Measurements from ENCODE around the gene FHAD1. TPM values are rescaled to one million over a fixed set of nuclear protein-coding genes. Genes with fewer than 3 reads are reported as not detected.
"Not testable (repeated sequence)": the region's sequence is repeated elsewhere in the genome, so short reads cannot be mapped to it uniquely, and the experiment has no call there.

FHAD1 gene
- total RNA-seq, 2 donors from 2014 or later, result 0.27 to 6.5 TPM

- no peak for DNase-seq (ENCODE audit: low spot score)
- Histone ChIP-seq H3K4me1 (replicated peaks) (no peaks in the 10 kb centered on the region), H3K4me3 (no peak overlapping the region), H3K27me3 (replicated peaks; ENCODE audit: insufficient read depth) (no peaks in the 10 kb centered on the region), H3K36me3 (no peaks in the 10 kb centered on the region), H3K9me3 (no peaks in the 10 kb centered on the region), H3K27ac (no peak overlapping the region)
- WGBS, result 85% methylated on average over 5 of the region's 5 CpGs
- intact Hi-C loops (cut with DNase I), result no loop called here
- TF ChIP-seq CTCF (IDR thresholded peaks at IDR 0.05) (no peak), POLR2AphosphoS5 (IDR thresholded peaks at IDR 0.05) (no peak), POLR2A (IDR thresholded peaks at IDR 0.05) (no peak)
Measured at GRCh38 chr1:15383810-15384209, 136.8 kb downstream of the FHAD1 start.

GRCh38 chr1:15384301-15384901 lies 137.4 kb downstream of the FHAD1 start:
- H3K27me3 ChIP-seq (replicated peaks; ENCODE audit: insufficient read depth), result no peaks in the 10 kb centered on the region
- no peaks in the 10 kb centered on the region for H3K4me1 ChIP-seq (replicated peaks)
- intact Hi-C loops (cut with DNase I), result no loop called here
- 50% methylated on average over 20 of the region's 20 CpGs for WGBS
- H3K36me3 ChIP-seq, result no peaks in the 10 kb centered on the region
- H3K27ac ChIP-seq, result no peak overlapping the region
- DNase-seq (ENCODE audit: low spot score), result no peak
- no peak for TF ChIP-seq CTCF (IDR thresholded peaks at IDR 0.05)
- H3K9me3 ChIP-seq, result no peaks in the 10 kb centered on the region
- no peak overlapping the region for H3K4me3 ChIP-seq

- 90% methylated on average over 3 of the region's 3 CpGs for WGBS
- no peak overlapping the region for H3K27ac ChIP-seq
- H3K36me3 ChIP-seq, result no peaks in the 10 kb centered on the region
- TF ChIP-seq POLR2AphosphoS5 (IDR thresholded peaks at IDR 0.05), result no peak
- no peak for TF ChIP-seq POLR2A (IDR thresholded peaks at IDR 0.05)
- no peak for TF ChIP-seq CTCF (IDR thresholded peaks at IDR 0.05)
- H3K27me3 ChIP-seq (replicated peaks; ENCODE audit: insufficient read depth), result no peaks in the 10 kb centered on the region
- DNase-seq (ENCODE audit: low spot score), result no peak
- H3K4me1 ChIP-seq (replicated peaks), result no peaks in the 10 kb centered on the region
- H3K9me3 ChIP-seq, result no peaks in the 10 kb centered on the region
- intact Hi-C loops (cut with DNase I), result no loop called here
- no peak overlapping the region for H3K4me3 ChIP-seq
Measured at GRCh38 chr1:15385420-15385819, 138.4 kb downstream of the FHAD1 start.

GRCh38 chr1:15386164-15386749 lies 139.2 kb downstream of the FHAD1 start:
- DNase-seq (ENCODE audit: low spot score), result no peak
- H3K27ac ChIP-seq, result no peak overlapping the region
- intact Hi-C loops (cut with DNase I), result no loop called here
- no peak overlapping the region for H3K4me3 ChIP-seq
- H3K9me3 ChIP-seq, result no peaks in the 10 kb centered on the region
- TF ChIP-seq POLR2A (IDR thresholded peaks at IDR 0.05), result no peak
- TF ChIP-seq POLR2AphosphoS5 (IDR thresholded peaks at IDR 0.05), result no peak
- no peak for TF ChIP-seq CTCF (IDR thresholded peaks at IDR 0.05)
- H3K36me3 ChIP-seq, result no peaks in the 10 kb centered on the region
- WGBS, result 12% methylated on average over 17 of the region's 17 CpGs
- H3K4me1 ChIP-seq (replicated peaks), result no peaks in the 10 kb centered on the region
- no peaks in the 10 kb centered on the region for H3K27me3 ChIP-seq (replicated peaks; ENCODE audit: insufficient read depth)

- Histone ChIP-seq H3K4me3 (no peak overlapping the region), H3K27ac (no peak overlapping the region), H3K4me1 (replicated peaks) (no peaks in the 10 kb centered on the region), H3K9me3 (no peaks in the 10 kb centered on the region), H3K27me3 (replicated peaks; ENCODE audit: insufficient read depth) (no peaks in the 10 kb centered on the region), H3K36me3 (no peaks in the 10 kb centered on the region)
- TF ChIP-seq POLR2AphosphoS5 (IDR thresholded peaks at IDR 0.05), result no peak
- no peak for TF ChIP-seq POLR2A (IDR thresholded peaks at IDR 0.05)
- TF ChIP-seq CTCF (IDR thresholded peaks at IDR 0.05), result no peak
- DNase-seq (ENCODE audit: low spot score), result no peak
- WGBS, result 75% methylated on average over 13 of the region's 15 CpGs
- intact Hi-C loops (cut with DNase I), result no loop called here
Measured at GRCh38 chr1:15388201-15388880, 141.3 kb downstream of the FHAD1 start.

GRCh38 chr1:15389828-15390227 lies 142.8 kb downstream of the FHAD1 start:
- WGBS, result 95% methylated on average over 8 of the region's 8 CpGs
- DNase-seq (ENCODE audit: low spot score); intact Hi-C loops (cut with DNase I); H3K4me1 ChIP-seq (replicated peaks); H3K4me3 ChIP-seq; H3K36me3 ChIP-seq; H3K27ac ChIP-seq; H3K27me3 ChIP-seq (replicated peaks; ENCODE audit: insufficient read depth); H3K9me3 ChIP-seq: not testable (repeated sequence)

Measured in prostate gland (tissue), 2 donors.